Activated CD8-positive, alpha-beta memory T cell treated with anti-CD3 and anti-CD28 coated beads for 24 hours (primary cell): ENCODE results near the gene NGF.

ENCODE experiments used
- DNase-seq: peaks from one replicate; pipeline ENCODE4 v3.0.0-alpha.2; 2020

NGF gene

DNA sequence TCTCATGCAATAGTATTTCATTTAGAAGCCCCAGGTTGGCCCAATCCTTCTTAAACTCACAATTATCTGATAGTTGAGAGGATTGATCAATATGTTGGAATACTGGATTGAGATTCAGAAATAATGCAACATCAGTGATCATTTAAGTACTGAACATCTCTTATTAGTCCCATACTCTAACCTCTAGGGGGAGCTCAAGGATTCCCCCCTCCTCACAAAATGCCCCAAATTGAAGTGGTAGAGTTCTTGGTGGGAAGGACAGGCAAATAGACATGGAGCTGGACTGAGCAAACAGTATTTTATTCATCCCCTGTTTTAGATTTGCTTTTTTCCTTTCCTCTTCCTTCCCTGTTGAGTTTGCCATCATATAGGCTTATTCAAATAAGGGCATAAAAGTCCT is 62.8 kb downstream of the NGF start:
- DNase-seq = no peak

DNA sequence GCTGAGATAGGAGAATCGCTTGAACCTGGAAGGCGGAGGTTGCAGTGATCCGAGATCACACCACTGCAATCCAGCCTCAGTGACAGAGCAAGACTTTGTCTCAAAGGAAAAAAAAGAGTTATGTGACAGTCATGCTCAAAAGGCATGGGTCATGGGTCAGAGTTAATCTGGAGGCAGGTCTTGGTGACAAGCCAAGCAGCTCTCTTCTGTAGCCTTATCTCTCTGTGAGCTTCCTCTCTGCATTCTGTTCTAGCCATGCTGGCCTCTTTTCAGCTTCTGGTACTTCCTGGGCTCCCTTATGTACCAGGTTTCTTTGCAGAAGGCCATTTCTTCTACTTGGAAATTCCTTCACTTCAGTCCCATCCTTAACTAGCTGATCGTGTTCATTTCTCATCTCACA is 63.6 kb downstream of the NGF start:
- DNase-seq = no peak

DNA sequence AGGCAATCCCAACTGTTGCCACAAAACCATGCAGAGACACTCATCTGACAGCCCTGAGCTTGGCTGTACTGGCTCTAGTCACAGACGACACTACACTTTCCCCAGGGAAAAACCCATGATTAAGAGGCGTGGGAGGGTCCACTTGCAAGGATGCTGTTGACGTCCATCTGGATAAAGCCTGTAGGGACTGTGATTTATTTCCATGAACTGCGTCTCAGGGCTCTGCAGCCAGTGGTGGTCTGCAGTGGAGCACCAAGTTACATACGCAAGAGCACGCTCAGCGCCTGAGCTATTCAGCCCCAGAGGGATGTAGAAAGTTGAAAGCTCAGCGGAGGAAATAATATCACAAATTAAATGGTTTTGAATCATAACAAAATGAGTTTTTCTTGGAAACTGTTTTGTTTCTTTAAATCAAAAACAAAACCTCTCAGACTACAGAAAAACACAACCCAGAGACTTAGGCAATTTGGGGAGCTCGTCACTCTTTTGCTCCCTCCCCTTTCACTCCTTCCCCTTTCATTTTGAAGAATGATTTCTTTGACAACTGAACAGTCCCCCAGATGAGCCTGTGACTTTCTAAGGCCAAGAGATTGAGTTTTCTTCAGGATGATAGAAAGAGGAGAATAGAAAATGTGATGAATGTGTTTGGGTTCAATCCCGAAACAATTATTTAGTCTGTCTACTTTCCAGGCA is 71.2 kb downstream of the NGF start:
- no peak for DNase-seq

DNA sequence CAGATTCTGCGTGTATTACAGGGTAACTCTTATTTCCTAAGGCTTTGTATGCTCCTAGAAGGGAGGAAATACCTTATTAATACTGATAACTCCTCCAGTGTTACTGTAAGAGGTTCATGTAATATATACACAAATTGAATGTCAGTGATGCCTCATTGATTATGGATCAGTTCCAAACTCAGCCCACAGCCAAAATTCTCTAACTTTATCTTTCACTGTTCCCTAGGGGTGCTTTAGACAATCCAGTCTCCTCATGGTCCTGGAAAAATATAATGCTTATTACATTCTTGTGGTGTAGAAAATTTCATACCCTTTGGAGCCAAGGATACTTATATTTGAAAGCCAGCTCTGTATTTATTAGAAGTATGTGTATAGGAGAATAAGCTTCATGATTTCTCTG is 73.0 kb downstream of the NGF start:
- DNase-seq = no peak

DNA sequence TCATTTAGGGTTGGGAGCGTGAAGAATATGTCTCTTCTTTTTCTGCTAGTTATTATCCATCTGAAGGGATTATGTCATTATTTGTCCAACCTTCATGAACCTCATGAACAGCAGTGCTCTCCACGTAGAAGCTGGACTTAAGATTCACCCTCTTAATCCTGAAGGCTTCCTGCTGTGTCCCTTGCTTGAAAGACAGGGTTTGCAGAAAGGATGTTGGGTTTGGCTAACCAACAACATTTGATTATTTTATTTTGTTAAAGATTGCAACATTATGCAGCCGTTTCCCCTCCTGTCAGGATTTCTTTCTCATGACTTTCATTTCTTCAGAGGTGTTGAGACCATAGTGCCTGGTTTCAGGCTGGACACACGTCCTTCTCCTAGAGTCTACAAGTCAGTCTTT is 75.2 kb downstream of the NGF start:
- no peak for DNase-seq

DNA sequence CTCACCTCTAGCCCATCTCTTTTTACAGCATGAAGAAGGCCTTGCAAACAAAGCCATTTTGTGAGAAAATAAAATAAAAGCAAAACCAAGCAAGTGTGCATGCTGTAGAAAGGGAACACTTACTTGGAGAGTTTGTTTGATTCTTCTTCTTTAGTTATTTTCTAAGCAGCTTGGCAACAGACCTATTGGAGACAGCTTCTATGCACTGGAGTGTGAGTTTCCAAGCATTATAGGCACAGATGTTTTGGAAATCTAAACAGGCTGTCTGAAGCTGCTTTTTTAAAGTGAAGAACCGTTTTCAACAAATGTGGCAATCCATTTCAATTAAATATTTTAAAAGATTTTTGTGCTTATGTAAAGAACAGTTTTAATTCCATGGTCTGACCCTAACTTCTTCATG is 76.6 kb downstream of the NGF start:
- DNase-seq = no peak

- DNase-seq = no peak
Measured at GRCh38 chr1:115258302-115258866, 79.7 kb downstream of the NGF start.

DNA sequence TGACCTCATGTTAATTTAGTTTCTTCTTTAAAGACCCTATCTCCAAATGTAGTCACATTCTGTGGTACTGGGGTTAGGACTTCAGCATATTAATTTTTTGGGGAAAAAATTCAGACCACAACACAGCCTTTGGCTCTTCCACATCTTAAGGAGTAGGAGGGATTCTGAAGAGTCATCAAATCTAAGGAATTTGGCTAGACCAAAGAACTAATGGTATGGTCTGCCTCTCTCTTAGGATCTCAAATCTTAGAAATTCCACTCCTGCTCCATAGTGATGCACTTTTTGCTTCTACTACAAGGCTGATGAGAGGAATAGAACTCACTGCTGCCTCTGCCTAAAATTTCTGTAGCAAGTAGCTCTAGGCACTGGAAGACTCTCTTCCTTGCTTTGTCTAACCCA is 80.5 kb downstream of the NGF start:
- DNase-seq = no peak

GRCh38 chr1:115255154-115255553 is 82.9 kb downstream of the NGF start:
- no peak for DNase-seq

DNA sequence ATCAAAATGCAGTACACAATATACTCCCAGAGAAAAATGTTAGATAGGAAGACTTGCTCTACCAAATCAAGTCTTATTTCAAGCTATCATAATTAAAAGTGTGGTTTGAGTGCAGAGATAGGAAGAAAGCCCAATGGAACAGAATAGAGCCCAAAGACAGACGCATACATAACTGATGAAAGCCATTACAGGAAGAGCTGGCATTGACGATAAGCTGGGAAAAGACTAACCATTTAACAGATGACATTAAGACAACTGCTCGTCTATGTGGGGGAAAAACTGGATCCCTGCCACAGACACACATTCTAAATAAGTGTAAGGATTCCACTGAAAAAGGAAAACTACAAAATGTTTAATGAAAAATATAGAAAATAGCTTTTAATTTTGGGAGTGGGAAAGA is 85.5 kb downstream of the NGF start:
- no peak for DNase-seq

GRCh38 chr1:115251856-115252255 is 86.2 kb downstream of the NGF start:
- DNase-seq = no peak

GRCh38 chr1:115251340-115251748 is 86.7 kb downstream of the NGF start:
- no peak for DNase-seq

- DNase-seq = no peak
Measured at GRCh38 chr1:115246526-115246925, 91.5 kb downstream of the NGF start.

DNA sequence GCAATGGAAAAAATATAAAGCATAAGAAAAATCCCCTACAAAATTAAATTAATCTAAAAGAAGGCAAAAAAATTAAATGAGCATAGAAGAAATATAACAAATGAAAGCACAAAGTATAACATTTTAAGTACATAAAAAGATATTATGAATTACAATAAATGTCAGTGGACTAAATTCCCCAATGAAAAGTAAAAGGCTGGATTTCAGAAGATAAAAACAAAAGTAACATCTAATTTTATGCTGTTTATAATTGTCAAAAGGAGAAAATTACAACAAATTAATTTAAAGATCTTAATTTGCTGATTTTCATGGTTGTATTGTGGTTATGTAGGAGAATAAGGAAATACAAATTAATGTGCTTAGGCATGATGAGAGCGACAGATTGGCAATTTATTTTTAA is 92.8 kb downstream of the NGF start:
- no peak for DNase-seq

GRCh38 chr1:115242543-115242942 is 95.5 kb downstream of the NGF start:
- no peak for DNase-seq

DNA sequence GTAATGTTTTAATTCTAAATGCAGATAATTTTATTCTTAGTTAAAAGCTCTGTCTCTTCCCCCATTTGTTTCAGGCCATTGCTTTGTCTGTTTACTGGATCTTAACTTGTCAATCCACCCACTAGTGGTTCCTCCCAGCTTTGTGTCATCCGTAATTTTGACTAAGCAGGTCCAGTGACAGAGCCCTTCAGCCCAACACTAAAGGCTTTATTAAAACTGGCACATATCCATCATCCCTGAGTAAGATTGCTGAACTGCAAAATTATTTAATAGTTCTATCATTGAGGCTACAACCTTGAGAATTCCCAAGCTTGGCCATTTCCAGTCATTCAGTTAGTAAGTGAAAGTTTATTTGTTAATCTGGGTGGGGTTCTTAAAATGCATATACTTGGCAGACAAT is 96.7 kb downstream of the NGF start:
- DNase-seq = no peak

GRCh38 chr1:115240297-115240696 is 97.8 kb downstream of the NGF start:
- no peak for DNase-seq

- no peak for DNase-seq
Measured at GRCh38 chr1:115239426-115239825, 98.6 kb downstream of the NGF start.

GRCh38 chr1:115239148-115239422 is 99.0 kb downstream of the NGF start:
- DNase-seq = no peak

DNA sequence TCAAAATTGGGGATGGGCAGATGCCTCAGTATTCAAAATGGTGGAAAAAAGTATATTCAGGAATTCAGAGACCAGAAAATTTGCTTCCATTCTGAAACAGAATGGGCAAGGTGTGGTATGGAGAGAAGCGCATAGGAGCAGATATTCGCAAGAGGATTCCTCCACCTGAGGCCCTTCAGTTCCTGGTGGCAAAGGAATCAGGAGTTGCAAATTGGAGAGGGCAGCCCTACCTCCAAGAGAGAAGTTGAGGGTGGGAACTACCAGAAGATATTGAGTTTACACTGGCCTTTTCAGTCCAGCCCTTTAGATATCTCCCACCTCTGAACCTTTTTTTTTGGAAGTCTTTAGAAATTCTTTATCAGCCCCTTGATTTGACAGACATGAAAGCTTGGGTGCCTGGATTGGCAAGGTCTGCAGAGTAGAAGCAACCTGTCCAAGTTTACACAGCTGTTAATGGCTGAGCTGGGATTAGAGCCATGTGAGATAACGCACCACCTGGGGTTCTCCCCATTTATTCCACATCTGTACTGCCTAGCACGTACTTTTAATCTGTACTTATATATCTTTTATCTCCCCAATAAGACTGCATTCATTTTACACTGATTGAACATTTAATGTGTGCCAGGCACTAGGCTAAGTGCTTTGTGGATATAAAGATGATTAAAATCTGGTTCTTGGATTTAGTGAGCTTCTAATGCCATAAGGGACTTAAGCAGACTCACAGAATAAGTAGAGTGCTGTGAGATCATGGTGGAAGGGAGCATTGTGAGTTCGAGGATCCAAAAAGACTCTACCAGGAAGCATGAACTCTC is 99.5 kb downstream of the NGF start:
- DNase-seq = no peak

DNA sequence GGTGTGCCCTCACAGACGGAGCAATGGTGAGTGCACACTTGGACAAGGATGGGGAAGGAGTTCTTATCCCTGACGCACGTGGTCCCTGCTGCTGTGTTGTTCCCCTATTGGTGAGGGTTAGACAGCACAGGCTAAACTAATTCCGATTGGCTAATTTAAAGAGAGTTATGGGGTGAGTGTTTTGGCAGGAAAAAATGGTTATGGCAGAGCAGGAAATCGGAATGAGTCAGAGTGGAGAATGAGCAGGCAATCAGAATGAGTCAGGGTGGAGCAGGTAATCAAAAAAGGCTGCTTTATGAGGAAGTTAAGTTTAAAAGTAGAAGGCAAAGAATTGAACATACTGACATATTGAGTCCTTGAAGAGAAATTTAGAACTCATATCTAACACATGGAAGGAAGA is 100.5 kb downstream of the NGF start:
- no peak for DNase-seq

DNA sequence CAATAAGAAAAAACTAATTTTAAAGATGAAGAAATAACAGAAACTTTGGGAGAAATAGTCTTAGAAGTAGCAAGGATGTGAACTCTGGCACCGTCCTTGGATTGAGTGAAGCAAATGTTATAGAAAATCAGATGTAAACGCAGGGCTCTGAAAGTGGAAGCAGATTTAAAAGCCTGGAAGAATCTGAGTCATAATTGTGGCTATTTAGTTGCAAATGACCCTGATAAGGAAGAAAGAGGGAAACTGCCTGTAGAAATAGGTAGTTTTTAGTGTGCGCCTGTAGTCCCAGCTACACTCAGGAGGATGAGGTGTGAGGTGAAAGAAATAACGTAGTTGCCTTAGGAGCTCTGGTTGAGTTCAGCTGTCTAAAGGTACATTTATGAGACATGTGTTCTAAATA is 101.0 kb downstream of the NGF start:
- no peak for DNase-seq
